OCI-LY1 (cell line): Measurements from ENCODE around the gene SCGB3A1.

Experiments used
- CTCF ChIP-seq: fragments of 200-600 bp; sonication (generic), shearing (Covaris generic); IDR thresholded peaks from 2 replicates; pipeline ENCODE4 v1.5.1; 2017; ENCODE audit warnings: mild to moderate bottlenecking, antibody characterized with exemption, low read length, moderate library complexity, mixed read lengths
- EZH2 ChIP-seq: fragments of 200-600 bp; sonication (generic), shearing (Covaris generic); IDR thresholded peaks from 2 replicates; pipeline ENCODE4 v1.8.0; 2017; ENCODE audit warnings: borderline replicate concordance, mixed run types, mild to moderate bottlenecking, antibody characterized with exemption, low read length, moderate library complexity, mixed read lengths

- TF ChIP-seq CTCF (no peak), EZH2 (no peak)
Observed at GRCh38 chr5:180553530-180553929, 37.8 kb downstream of the SCGB3A1 start.
